GM21381 (cell line): ENCODE results near the gene BIN1.

Source experiments
- ATAC-seq: cut with Tn5 transposase; IDR thresholded peaks from one replicate; pipeline ENCODE4 v1.9.1; 2021; ENCODE audit warnings: mild to moderate bottlenecking, moderate library complexity; ENCODE audit not compliant: unreplicated experiment

BIN1 gene

DNA sequence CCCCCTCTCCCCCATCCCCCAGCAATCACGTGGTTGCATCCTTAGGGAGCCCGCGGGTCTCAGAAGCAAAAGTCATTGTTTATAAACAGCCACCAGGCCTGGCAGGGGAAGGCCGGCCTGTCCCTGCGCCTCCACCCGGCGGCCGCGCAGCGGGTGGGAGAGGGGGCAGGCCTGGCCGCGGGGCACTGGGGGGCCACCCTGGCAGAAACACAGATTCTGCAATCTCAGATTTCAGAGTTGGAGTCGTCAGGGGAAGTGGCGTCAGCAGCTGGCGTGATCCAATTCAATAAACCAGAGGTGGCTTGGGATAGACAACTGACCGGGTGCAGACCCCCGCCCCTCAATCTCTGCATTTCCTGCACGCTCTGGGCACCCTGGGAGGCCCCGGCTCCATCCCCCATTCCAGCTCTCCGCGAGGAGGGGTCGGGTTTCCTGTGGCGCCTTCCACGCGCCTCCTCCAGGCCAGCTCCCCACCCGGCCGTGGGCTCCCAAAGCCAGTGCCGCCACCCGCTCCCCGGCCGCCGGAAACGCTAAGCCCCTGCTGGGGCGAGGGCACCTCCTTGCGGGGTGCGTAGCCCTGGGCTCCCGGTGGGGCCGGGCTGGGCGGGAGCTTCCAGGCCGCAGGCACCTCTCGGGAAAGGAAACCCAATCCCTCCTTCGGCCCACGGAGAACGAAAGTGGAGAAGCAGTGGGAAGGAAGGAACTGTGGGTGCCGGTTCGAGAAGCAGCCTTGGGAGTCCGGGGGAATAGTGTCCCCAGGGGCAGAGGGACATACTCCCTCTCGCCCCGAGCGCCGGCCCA lies 1.1 kb downstream of the BIN1 start:
- ATAC-seq: no peak

DNA sequence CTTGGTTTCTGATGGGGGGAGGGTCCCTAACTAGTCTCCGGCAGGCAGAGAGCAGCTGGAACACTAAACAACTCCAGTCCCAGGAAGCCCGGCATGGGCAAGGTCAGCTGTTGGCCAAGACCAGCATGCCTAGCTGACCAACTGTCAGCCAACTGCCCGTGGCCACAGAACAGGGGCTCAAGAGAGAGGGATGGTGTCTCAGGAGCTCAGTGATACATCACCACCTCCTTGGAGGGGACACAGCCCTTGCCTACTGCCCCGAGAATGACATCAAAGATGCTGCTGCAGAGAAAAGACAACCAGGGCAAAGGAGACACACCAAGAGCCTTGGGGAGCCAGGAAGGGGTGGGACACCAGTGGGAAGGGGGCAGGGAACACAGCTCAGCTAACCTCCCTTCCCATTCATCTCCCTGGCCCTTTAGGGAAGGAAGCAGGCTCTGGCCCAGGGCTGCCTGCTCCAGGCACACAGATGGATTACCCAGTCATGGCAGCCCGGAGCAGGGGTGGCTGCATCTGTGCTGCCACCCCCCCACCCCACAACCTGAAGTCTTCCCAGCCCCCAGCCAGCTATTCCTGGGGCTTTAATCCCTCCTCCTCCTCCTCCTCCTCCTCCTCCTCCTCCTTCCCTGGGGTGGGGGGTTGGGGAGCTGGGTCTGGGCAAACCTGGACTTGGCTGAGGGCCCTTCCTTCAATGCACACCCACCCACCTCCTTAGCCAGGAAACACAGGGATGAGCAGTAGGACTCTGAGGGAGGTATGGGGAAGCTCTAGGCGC lies 1.9 kb downstream of the BIN1 start:
- no peak for ATAC-seq

DNA sequence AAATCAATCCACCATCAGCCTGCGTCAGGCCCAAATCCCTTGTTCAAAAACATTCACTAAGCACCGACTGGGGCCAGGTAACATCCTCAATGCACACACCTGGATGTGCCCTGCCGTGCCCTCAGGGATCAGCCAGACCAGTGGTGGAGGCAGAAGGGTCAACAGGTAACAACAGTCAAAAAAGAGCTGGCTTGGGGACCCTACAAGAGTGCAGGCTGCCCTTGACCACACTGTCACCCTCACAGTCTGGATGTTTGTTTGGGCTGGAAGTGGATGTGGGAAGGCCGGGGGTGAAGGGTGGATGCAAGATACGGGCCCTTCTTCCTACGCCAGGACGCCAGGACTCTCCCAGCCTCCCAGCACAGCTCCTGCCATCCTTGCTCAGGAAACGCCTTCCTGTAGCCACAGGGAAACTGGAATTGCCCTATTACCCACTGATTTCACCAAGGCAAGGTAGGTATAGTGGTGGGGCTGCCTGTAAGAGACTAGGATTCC lies 2.7 kb downstream of the BIN1 start:
- no peak for ATAC-seq

DNA sequence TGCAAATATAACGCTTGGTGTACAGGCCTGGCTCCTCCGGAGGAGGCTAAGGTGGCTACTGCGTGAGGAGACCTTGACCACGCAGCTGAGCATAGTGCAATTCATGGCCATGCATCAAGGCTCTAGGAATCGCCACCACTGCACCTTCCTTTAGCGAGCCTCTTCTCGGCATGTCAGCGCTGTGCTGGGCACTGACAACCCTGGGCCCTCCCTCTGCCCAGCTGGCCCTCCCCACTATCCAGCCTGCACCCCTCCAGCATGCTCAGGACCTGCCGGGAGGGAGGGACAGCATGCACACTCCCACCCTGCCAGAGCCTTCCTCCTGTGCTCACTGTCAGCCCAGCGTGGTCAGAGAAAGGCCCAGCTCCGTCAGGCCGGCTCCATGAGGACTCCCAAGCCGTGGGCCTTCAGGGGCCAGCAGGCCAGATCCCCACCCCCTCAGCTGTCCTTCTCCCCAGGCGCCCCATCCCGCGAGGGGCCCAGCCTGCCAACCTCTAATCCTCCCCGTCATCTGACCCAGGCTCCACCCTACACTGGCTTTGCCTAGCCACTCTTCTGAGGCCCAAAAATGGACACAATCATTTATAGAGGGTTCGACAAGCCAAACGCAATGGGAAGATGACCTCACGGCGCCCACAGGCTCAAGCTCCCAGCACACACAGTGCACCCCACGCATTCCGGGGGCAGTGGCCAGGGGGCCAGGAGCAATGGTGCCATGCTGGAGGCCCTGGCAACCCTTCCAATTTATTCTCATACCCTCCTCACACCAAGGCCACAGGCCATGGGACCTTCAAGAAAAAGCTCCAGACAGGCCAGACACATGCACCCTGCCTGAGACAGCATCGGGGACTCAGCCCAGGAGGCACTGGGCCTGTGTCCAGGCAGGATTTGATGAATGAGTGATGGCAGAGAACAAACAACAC lies 3.5 kb downstream of the BIN1 start:
- no peak for ATAC-seq

DNA sequence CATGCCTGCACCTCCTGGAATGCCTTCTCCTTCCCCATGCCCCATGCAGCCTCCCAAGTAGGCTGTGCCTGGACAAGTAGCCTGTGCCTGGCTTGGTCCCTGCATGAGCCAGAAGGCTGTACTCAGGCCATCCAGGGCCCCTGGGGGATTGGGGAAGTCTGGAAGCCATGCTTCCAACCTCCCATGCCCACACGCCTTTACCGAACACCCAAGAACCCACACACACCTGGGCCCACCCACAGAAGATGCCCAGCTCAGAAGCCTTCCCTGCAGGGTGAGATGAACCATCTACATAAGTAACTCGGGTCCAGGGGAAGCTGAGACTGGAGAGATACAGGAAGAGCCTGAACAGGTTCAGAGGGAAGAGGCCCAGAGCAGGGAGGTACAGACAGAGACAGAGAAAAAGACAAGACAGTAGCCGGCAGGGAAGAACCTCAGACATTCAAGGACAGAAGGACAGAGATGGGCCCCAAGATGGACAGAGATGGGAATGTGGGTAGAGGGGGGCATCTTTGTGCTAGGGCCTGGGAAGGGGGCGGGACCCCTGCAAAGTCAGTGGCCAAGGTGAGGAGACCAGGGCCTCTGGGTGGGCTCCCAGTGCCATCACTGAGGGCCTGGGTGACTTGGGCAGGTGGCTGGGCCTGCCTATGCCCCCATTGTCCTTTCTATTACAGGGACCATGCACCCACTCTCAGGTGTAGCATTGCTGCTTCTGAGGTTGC lies 4.3 kb downstream of the BIN1 start:
- no peak for ATAC-seq

DNA sequence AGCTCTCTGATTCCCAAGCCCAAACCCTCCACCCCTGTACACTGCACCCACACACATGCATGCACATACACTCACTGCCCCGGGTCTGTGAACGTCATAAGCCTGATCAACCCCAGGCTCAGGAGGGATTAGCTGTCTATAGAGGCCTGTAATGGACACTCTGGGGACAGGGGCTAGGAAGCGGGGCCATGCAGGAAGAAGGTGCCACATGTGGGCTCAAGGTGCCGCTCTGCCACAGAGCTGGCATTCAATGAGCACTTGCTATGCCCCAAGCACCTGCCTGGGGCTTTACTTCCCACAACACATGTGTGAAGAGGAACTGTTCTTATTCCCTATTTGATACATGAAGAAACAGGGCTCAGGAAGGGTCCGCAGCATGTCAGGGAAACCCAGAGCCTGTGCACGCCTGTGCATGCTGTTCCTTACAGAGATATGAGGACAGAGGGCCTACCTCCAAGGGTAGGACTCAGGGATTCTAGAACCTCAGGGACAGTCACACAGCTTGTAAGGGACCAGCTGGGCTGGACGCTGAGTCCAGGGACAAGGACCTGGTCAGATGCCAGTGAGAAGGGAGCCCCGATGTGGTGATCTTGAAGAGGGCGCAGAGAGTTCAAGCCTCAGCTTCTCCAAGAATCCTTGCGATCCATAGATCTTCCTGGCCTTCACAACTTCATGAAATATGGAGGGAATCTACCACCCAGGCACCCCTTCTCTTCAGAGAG lies 5.0 kb downstream of the BIN1 start:
- ATAC-seq: no peak

DNA sequence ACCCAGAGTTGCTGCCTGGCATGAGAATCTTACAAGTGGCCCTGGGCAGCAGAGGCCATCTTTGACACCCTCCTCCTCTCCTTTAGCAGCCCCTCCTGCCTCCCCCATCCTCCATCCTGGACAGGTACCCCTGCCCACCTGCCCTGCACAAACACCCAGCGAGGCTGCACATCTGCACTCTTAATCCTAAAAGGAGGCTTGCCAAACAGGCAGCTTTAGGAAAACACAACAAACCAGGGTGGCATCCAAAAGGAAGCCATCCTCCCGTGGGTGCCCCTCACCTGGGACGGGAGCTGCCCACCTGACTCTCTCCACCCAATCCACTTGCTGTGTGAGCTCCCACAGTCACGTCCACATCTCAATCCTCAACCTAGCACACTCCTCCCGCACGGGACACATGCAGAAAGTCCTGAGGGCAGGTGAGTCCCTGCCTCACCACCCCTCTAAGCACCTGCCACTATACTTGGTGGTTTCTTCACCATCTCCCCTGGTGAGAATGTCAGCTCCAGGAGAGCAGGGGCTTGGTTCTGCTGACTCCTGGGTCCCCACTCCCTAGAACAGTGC lies 5.8 kb downstream of the BIN1 start:
- no peak for ATAC-seq

DNA sequence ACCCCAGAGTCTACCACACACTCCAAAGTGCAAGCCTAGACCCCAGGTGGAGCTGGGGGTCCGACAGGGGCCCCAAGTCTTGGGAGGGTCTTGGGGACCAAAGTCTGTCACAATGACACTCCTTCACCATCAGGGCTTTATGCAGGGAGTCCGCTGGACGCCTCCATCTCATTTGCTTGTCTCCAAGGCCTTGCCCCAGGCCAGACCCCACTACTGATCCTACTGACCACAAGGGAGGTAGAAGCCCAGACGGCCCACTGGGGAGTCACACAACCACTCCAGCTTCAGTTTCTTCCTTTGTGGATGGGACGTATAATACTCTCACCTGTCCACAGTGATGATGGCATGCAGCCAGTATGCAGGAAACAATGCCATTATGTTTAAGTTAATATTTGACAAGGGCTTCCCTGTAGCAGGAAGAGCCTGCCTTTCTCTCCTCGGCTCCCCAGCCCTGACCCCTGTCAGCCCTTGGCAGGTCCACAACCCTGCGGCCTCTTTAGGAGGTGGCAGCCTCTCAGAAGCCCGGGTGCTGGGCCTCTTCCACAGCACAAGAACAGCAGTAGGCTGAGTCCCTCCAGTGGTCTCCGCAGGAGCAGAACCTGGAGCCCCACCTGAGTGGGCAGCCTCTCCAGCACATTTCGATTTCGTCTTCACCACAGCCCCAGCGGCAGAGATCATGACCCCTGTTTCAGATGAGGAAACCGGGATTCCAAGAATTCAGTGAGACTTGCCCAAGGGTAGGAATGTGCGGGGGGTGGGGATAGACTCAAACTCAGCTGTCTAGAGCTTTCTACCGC lies 6.5 kb downstream of the BIN1 start:
- no peak for ATAC-seq

DNA sequence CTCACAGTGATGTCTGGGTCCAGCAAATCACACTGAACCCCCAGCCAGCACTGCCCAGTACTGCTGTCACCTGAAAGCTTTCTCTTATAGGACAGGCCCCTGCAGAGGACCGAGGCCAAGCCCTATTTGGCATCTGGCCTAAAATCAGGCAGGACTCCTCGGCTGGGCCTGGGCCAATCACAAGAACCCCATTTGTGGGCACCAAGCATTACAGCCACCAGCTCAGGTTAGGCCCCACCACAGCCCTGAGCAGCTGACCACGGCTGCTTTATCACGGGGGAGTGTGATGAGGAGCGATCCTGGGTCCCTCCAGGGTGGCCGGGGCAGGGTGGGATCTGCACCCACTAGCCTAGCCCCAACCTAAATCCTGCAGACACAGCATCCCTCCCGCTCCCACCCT lies 8.2 kb downstream of the BIN1 start:
- no peak for ATAC-seq

DNA sequence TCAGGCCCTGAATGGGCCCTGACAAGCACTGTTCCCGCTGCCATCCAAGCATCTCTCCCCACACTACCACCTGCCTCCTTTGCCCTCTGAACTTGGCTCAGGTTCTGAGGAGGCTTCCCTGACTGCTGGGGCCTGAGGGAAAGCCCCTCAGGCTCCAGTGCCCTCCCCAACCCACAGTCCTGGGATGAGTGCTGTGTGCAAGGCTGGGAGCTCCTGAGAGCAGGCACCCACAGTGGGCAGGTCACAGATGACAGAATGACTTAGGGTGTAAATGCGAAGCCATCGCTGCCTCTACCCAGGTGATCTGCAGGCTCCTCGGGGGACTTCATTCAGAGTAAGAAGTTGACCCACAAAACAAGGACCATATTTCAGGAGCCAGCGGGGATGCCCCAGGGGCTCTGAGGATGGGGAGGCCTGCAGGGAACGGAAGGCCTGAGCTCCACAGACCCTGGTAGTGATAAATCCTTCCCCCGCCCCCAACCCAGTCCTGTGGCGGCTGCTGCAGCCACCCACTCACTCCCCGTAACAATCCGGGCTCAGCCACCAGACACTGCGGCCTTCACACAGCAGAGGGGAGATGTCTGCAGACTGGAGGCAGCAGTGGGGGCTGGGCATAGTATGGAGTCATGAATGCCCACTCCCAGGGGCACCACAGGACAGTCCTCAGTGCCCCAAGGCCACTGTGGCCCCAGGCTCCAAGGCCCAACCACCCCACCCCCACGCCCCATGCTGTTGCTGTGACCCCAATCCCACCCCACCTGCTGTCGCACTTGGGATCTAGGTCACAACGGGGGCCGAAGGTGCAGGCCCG lies 8.9 kb downstream of the BIN1 start:
- ATAC-seq: no peak

DNA sequence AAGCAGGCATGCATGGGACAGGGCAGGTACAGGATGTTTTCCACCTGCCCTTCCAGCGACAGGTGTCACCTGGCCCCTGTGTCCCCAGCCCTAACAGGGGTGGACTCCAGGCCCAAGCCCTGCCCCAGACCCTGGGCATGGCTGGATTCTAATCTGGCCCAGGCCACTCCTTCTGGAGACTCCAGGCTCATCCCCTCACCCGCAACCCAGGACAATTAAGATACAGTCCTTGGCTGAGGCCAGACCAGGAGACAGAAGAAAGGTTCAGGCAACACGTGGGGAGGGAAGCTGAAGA lies 9.5 kb downstream of the BIN1 start:
- ATAC-seq: no peak

DNA sequence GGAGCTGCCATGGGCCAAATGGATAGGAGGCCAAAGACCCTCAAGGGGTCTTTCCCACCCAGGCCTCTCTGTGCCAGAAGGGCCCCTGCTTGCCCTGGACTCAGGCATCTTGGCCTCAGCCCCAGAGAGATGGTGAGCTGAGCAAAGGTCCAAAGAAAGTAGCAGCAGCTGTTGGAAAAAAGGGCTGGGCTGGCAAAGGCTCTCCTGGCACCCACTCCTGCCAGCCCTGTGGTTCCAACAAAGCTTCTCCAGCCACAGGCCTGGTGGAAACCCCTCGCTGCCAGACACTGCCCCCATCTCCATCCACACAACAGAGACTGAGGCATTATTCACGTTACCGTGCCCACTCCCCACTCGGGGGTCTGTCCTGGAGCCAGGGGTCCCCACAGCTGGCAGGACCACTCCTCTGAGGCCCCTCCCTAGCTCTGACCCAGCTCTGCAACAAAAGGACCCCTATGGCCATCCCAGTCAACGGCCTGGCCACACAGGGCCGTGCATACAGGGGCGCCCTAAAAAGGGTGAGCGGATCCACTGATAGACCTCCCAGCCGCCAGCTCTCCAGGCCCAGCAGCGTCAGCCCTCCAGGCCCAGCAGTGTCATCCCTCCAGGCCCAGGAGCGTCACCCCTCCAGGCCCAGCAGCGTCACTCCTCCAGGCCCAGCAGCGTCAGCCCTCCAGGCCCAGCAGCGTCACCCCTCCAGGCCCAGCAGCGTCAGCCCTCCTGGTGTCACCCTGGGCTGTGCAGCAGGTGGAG lies 10.1 kb downstream of the BIN1 start:
- no peak for ATAC-seq

DNA sequence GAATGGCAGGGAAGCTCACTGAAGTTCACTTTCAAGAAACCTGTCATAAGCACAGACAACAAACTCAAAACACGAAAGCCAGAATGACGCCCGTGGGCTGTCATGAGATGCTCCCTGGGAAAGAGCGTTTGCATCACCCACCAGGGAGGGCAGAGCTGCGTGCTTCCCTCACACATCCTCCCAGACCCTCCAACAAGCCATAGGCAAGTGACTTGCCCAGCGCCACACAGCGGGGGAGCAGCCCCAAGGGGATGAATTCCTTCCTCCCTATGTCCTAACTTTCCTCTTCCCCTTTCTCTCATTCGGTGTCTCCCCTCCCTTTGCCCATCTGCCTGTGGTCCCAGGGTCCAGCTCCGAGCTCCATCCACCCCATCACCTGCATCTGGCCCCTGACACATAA lies 10.7 kb downstream of the BIN1 start:
- ATAC-seq: no peak

DNA sequence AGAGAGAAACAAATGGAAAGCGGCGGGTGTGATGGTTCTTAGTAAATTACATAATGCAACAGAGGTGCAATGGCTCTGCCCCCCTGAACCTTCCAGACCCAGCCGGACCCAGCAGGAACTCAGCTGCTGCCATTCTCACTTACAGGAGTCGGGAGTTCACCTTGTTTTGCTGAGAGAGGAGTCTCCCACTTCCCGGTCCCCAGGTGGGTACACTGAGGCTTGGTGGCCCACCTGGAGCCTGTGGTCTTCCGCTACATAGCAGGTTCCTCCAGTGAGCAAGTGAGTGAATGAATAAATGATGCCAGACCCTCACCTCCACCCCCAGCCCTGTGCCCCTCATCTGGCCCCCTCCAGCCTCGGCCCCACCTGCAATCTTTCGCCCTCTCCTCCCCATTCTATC lies 11.2 kb downstream of the BIN1 start:
- ATAC-seq: no peak

DNA sequence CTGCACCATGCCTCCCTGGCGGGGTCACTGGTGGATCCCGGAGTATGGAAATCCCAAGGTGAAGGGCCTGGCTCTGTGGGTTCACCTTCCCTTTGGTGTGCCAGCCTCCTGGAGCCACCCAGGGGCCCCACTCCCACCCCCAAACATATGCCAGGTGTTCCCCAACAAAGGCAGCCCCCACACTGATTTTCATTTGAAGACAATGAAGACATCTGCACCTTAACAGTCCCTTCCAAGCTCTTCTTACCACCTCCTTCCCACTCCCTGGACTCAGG lies 11.7 kb downstream of the BIN1 start:
- ATAC-seq: no peak

DNA sequence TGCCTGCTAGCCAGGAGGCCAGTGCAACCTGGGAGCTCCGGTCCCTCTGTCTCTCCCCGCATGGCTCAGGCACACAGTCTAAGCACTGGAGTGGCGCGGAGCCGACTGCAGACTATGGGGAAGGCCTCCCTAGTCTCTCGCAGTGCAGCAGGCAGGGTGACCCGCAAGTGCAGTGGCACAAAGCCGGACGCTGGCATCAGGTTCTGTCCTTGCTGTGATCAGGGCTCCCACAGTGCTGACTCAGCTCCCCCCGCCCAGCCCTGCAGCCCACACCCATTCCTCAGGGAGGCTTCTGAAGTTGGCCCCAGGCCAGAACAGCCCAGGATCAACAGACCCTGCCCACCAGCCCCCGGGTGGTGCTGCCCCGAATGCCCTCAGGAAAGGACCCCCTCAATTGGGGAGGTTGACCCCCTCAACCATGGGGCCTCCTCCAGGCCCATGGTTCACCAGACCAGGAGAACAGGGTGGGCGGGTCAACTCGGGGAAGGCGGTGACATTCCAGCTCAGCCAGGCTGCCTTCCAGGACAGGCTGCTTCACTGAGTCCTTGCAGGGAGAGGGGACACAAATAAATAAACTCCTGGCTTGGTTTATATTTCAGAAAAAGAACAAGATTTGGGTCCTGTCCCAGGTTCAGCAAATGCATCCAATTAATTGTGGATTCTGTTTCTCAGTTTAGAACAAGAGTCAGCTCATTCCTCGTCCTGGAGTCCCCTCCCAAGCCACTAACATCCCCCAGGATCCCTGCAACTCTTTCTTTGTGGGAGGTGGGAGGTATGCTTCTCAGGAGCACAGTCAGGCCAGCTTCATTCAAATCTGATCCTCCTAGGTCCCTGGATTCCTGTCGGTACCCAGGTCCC lies 12.2 kb downstream of the BIN1 start:
- ATAC-seq: no peak
